ENCODE measurements around the gene RASSF5.

- TF ChIP-seq EZH2 (IDR thresholded peaks at IDR 0.05) (no peak), POLR2AphosphoS5 (IDR thresholded peaks at IDR 0.05; ENCODE audit: borderline replicate concordance, low read depth, low read length) (no peak)
These were observed 52.3 kb downstream of the RASSF5 start for GRCh38 chr1:206559672-206559995.

Data from SK-N-MC (cell line).